Neural progenitor cell (in vitro differentiated cells): ENCODE data around the gene ADCY4.

Experiments
- CTCF ChIP-seq: fragments of 200-600 bp; sonication (generic); IDR thresholded peaks from 2 replicates; pipeline ENCODE4 v1.5.1; 2017; ENCODE audit warnings: antibody characterized with exemption, mild to moderate bottlenecking
- EZH2 ChIP-seq: fragments of 200-600 bp; sonication (generic); IDR thresholded peaks from 2 replicates; pipeline ENCODE4 v1.6.1; 2017; ENCODE audit warnings: antibody characterized with exemption, mild to moderate bottlenecking, moderate library complexity

DNA sequence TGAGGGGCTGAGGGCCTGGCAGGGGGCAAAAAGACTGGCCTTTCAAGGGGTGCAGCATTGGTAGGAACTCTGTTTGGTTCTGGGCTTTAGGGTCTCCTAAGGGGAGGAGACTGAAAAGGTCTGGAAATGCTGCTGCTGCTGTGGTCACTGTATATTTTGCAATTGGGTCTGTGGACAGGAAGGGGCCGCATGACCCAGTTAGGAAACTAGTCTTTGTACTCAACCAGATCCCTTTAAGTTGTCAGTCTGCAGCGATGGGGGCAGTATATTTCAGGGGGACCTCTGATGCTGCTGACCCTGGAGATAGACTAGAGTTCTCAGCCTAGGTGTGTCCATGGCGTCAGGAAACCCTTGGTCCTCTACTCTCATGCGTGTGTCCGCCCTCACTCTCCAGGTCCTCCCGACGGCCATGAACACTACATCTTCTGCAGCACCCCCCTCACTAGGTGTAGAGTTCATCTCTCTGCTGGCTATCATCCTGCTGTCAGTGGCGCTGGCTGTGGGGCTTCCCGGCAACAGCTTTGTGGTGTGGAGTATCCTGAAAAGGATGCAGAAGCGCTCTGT is 19.5 kb downstream of the ADCY4 start:
- TF ChIP-seq CTCF: no peak
- TF ChIP-seq EZH2: no peak
